Measurements from ENCODE around the gene SRGAP1. TPM values are rescaled to one million over a fixed set of nuclear protein-coding genes. Genes with fewer than 3 reads are reported as not detected.
A peak's percentile ranks its signal among the peaks of the same experiment; 100 is the strongest.
"Not testable (repeated sequence)": the region's sequence is repeated elsewhere in the genome, so short reads cannot be mapped to it uniquely, and the experiment has no call there.

The SRGAP1 gene
- total RNA-seq, 1 donor from 2014 or later: 49.3 TPM

GRCh38 chr12:64124511-64125197 lies 280.2 kb downstream of the SRGAP1 start:
- H3K4me3 Mint-ChIP-seq (ENCODE audit: unreplicated experiment): no peak overlapping the region
- no peaks in the 10 kb centered on the region for H3K27me3 Mint-ChIP-seq (ENCODE audit: unreplicated experiment)
- DNase-seq (ENCODE audit: low spot score): no peak
- no peak for TF ChIP-seq CTCF (IDR thresholded peaks at IDR 0.05; ENCODE audit: unreplicated experiment)
- no peak overlapping the region for H3K27ac Mint-ChIP-seq (ENCODE audit: unreplicated experiment)
- peaks cover under 1% of the 10 kb centered on the region for H3K4me1 Mint-ChIP-seq (ENCODE audit: unreplicated experiment)
- no peaks in the 10 kb centered on the region for H3K9me3 Mint-ChIP-seq (ENCODE audit: unreplicated experiment)
- H3K36me3 Mint-ChIP-seq (ENCODE audit: low read depth, unreplicated experiment): peaks cover 34% of the 10 kb centered on the region

- peaks cover 47% of the 10 kb centered on the region for H3K36me3 Mint-ChIP-seq (ENCODE audit: low read depth, unreplicated experiment)
- no peak overlapping the region for H3K4me3 Mint-ChIP-seq (ENCODE audit: unreplicated experiment)
- H3K9me3 Mint-ChIP-seq (ENCODE audit: unreplicated experiment): no peaks in the 10 kb centered on the region
- peaks cover 2% of the 10 kb centered on the region for H3K4me1 Mint-ChIP-seq (ENCODE audit: unreplicated experiment)
- no peak for TF ChIP-seq CTCF (IDR thresholded peaks at IDR 0.05; ENCODE audit: unreplicated experiment)
- no peak overlapping the region for H3K27ac Mint-ChIP-seq (ENCODE audit: unreplicated experiment)
- H3K27me3 Mint-ChIP-seq (ENCODE audit: unreplicated experiment): no peaks in the 10 kb centered on the region
- DNase-seq (ENCODE audit: low spot score): no peak
Measured at GRCh38 chr12:64125913-64126312, 281.4 kb downstream of the SRGAP1 start.

- TF ChIP-seq CTCF (IDR thresholded peaks at IDR 0.05; ENCODE audit: unreplicated experiment): no peak
- Mint-ChIP-seq H3K27me3 (ENCODE audit: unreplicated experiment) (no peaks in the 10 kb centered on the region), H3K27ac (ENCODE audit: unreplicated experiment) (no peak overlapping the region), H3K4me3 (ENCODE audit: unreplicated experiment) (peak overlapping the region; percentile 67), H3K36me3 (ENCODE audit: low read depth, unreplicated experiment) (peaks cover 62% of the 10 kb centered on the region), H3K9me3 (ENCODE audit: unreplicated experiment) (no peaks in the 10 kb centered on the region), H3K4me1 (ENCODE audit: unreplicated experiment) (peaks cover 2% of the 10 kb centered on the region)
- no peak for DNase-seq (ENCODE audit: low spot score)
Measured at GRCh38 chr12:64127811-64128210, 283.3 kb downstream of the SRGAP1 start.

- Mint-ChIP-seq H3K27ac (ENCODE audit: unreplicated experiment) (no peak overlapping the region), H3K4me1 (ENCODE audit: unreplicated experiment) (peaks cover 2% of the 10 kb centered on the region), H3K9me3 (ENCODE audit: unreplicated experiment) (no peaks in the 10 kb centered on the region), H3K4me3 (ENCODE audit: unreplicated experiment) (peak overlapping the region; percentile 68), H3K27me3 (ENCODE audit: unreplicated experiment) (no peaks in the 10 kb centered on the region), H3K36me3 (ENCODE audit: low read depth, unreplicated experiment) (peaks cover 68% of the 10 kb centered on the region)
- TF ChIP-seq CTCF (IDR thresholded peaks at IDR 0.05; ENCODE audit: unreplicated experiment): no peak
- no peak for DNase-seq (ENCODE audit: low spot score)
Measured at GRCh38 chr12:64128366-64128765, 283.9 kb downstream of the SRGAP1 start.

GRCh38 chr12:64130476-64130875 lies 286.0 kb downstream of the SRGAP1 start:
- H3K4me1 Mint-ChIP-seq (ENCODE audit: unreplicated experiment); H3K27ac Mint-ChIP-seq (ENCODE audit: unreplicated experiment); H3K9me3 Mint-ChIP-seq (ENCODE audit: unreplicated experiment); H3K27me3 Mint-ChIP-seq (ENCODE audit: unreplicated experiment); DNase-seq (ENCODE audit: low spot score): not testable (repeated sequence)
- peak overlapping the region; percentile 59 for H3K4me3 Mint-ChIP-seq (ENCODE audit: unreplicated experiment)
- H3K36me3 Mint-ChIP-seq (ENCODE audit: low read depth, unreplicated experiment): peaks cover 88% of the 10 kb centered on the region

GRCh38 chr12:64131456-64131855 lies 287.0 kb downstream of the SRGAP1 start:
- H3K27me3 Mint-ChIP-seq (ENCODE audit: unreplicated experiment); H3K9me3 Mint-ChIP-seq (ENCODE audit: unreplicated experiment); H3K4me1 Mint-ChIP-seq (ENCODE audit: unreplicated experiment); DNase-seq (ENCODE audit: low spot score); H3K27ac Mint-ChIP-seq (ENCODE audit: unreplicated experiment): not testable (repeated sequence)
- peaks cover 90% of the 10 kb centered on the region for H3K36me3 Mint-ChIP-seq (ENCODE audit: low read depth, unreplicated experiment)
- H3K4me3 Mint-ChIP-seq (ENCODE audit: unreplicated experiment): peak overlapping the region; percentile 59

- not testable (repeated sequence) for H3K9me3 Mint-ChIP-seq (ENCODE audit: unreplicated experiment); H3K27ac Mint-ChIP-seq (ENCODE audit: unreplicated experiment); DNase-seq (ENCODE audit: low spot score); H3K4me1 Mint-ChIP-seq (ENCODE audit: unreplicated experiment); H3K27me3 Mint-ChIP-seq (ENCODE audit: unreplicated experiment)
- Mint-ChIP-seq H3K4me3 (ENCODE audit: unreplicated experiment) (peak overlapping the region; percentile 47), H3K36me3 (ENCODE audit: low read depth, unreplicated experiment) (peaks cover 88% of the 10 kb centered on the region)
Measured at GRCh38 chr12:64132672-64133071, 288.2 kb downstream of the SRGAP1 start.

Data from endothelial cell (in vitro differentiated cells).